HG02759 (cell line): ENCODE results near the gene ACSF3.
"Not testable (repeated sequence)": the region's sequence is repeated elsewhere in the genome, so short reads cannot be mapped to it uniquely, and the experiment has no call there.

Experiments used
- ATAC-seq: cut with Tn5 transposase; IDR thresholded peaks from one replicate; pipeline ENCODE4 v1.9.1; 2021; ENCODE audit warnings: mild to moderate bottlenecking, moderate library complexity; ENCODE audit not compliant: unreplicated experiment

The ACSF3 gene

GRCh38 chr16:89185887-89186592 is 92.4 kb downstream of the ACSF3 start:
- not testable (repeated sequence) for ATAC-seq

DNA sequence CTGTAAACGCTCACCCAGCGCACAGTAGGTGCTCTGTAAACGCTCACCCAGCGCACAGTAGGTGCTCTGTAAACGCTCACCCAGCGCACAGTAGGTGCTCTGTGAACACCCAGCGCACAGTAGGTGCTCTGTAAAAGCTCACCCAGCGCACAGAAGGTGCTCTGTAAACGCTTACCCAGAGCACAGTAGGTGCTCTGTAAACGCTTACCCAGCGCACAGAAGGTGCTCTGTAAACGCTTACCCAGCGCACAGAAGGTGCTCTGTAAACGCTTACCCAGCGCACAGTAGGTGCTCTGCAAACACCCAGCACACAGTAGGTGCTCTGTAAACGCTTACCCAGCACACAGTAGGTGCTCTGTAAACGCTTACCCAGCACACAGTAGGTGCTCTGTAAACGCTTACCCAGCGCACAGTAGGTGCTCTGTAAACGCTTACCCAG is 93.0 kb downstream of the ACSF3 start:
- not testable (repeated sequence) for ATAC-seq

- ATAC-seq = no peak
Observed at GRCh38 chr16:89187032-89187769, 93.5 kb downstream of the ACSF3 start.

GRCh38 chr16:89187770-89188392 is 94.2 kb downstream of the ACSF3 start:
- no peak for ATAC-seq

- ATAC-seq = not testable (repeated sequence)
Observed at GRCh38 chr16:89188471-89189357, 95.1 kb downstream of the ACSF3 start.

DNA sequence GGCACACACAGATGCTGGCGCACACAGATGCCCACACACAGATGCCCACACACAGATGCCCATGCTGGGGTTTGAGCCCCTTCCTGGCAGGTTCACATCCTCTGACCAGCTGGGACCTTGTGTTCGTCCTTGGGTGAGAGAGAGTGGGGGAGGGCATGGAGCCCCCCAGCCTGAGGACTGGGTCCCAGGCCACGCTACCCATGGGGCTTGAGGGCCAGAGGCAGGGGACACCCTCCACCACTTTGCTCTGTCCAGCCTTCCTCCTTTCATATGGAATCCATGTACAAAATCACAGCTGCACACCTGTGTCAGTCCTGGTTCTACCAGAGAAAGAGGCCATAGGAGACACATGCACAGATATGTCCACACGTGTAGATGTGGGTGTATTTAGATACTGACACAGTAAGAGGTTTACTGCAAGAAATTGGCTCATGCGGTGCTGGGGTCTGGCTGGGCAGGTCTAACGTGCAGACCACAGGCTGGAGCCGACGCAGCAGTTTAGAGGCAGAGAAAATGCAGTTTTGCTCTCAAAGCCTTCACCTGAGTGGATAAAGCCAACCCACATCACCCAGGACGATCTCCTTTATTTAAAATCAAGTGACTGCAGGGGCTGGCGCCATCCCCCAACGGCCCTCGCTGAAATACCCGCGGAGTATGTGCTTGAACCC is 95.8 kb downstream of the ACSF3 start:
- ATAC-seq = no peak

DNA sequence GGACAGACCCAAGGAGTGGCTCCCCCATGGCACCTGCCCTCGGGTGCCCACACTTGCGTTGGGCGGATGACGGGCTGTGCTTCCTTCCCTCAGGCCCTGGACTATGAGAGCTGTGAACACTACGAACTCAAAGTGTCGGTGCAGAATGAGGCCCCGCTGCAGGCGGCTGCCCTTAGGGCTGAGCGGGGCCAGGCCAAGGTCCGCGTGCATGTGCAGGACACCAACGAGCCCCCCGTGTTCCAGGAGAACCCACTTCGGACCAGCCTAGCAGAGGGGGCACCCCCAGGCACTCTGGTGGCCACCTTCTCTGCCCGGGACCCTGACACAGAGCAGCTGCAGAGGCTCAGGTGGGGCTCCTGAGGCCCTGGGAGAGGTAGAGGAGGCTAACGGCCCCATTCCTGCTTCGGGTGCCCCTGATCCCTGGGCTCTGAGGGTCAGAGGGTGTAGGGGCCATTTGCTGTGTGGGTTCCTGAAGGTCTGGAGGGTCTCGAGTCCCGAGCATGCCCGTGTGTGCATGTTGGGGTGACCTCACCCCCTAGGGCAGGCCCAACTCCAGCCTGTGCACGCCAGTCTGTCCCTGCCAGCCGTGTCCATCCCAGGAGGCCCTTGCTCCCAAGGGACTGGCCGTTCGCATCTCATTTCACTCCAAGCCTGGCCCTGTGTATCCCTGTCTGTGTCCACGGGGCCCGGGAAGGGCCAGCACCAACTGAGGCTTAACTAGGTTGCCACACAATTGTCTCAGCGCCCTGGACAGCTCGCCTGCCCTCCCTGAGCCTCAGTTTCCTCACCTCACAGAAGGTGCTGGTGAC is 96.7 kb downstream of the ACSF3 start:
- ATAC-seq = no peak

DNA sequence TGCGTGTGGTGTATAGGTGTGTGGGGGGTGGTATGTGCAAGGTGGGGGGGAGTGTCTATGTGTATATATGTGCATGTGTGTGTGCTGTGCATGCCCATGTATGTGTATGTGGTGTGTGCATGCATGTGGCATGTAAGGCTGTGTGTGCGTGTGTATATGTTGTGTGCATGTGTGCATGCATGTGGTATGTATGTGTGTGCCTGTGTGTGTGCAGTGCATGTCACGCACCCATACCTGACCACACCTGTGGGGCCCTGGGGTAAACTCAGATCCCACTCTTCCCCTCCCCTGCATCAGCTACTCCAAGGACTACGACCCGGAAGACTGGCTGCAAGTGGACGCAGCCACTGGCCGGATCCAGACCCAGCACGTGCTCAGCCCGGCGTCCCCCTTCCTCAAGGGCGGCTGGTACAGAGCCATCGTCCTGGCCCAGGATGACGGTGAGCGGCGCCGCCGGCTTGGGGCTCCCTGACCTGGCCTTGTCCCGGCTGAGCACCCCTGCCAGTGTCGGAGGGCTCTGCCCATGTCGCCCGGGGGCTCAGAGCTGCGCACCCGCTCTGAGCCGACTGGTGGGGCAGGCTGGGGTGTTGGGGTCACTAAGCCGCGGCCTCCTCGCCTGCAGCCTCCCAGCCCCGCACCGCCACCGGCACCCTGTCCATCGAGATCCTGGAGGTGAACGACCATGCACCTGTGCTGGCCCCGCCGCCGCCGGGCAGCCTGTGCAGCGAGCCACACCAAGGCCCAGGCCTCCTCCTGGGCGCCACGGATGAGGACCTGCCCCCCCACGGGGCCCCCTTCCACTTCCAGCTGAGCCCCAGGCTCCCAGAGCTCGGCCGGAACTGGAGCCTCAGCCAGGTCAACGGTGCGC is 97.6 kb downstream of the ACSF3 start:
- no peak for ATAC-seq

- no peak for ATAC-seq
Observed at GRCh38 chr16:89191901-89192185, 98.2 kb downstream of the ACSF3 start.

- not testable (repeated sequence) for ATAC-seq
Observed at GRCh38 chr16:89192186-89192955, 98.7 kb downstream of the ACSF3 start.

- no peak for ATAC-seq
Observed at GRCh38 chr16:89192956-89193575, 99.4 kb downstream of the ACSF3 start.

- ATAC-seq = no peak
Observed at GRCh38 chr16:89193576-89194293, 100.1 kb downstream of the ACSF3 start.

DNA sequence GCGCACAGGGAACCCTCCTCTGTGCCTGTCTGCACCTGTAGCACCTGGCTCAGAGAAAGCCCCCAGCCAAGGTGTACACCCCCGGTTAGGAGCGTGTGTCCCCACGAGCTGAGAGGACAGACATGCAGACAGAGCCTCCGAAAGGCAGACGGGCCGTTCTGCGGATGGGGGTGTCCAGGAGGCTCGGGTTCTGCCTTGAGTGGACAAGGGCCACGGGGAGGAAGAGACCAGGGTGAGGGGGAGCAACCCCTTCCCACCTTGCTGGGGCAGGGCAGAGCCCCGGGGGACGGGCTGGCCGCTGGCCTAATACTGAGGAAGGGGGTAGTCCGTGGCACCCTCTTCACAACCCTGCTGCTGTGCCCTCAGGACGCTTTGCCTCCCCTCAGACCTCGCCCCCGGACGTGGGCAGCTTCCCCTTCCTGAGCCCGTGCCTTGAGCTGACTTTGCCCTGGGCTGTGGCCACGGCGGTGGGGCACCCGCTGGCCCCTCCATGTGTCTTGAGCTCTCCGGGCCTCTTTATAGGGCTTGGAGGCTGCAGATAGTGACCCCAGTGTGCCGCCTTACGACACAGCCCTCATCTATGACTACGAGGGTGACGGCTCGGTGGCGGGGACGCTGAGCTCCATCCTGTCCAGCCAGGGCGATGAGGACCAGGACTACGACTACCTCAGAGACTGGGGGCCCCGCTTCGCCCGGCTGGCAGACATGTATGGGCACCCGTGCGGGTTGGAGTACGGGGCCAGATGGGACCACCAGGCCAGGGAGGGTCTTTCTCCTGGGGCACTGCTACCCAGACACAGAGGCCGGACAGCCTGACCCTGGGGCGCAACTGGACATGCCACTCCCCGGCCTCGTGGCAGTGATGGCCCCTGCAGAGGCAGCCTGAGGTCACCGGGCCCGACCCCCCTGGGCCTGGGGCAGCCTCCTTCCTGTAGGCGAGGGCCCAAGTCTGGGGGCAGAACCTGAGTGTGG is 101.0 kb downstream of the ACSF3 start:
- ATAC-seq = no peak

- ATAC-seq = no peak
Observed at GRCh38 chr16:89195521-89196171, 102.0 kb downstream of the ACSF3 start.

- no peak for ATAC-seq
Observed at GRCh38 chr16:89197033-89197632, 103.5 kb downstream of the ACSF3 start.
